GF-D8 (cell line): ENCODE measurements around the gene CARD6.
"Not testable (repeated sequence)": the region's sequence is repeated elsewhere in the genome, so short reads cannot be mapped to it uniquely, and the experiment has no call there.

ENCODE experiments used
- DNase-seq: peaks from one replicate; lab custom pipeline; 2025; lab: John Stamatoyannopoulos, UW

Gene CARD6

DNA sequence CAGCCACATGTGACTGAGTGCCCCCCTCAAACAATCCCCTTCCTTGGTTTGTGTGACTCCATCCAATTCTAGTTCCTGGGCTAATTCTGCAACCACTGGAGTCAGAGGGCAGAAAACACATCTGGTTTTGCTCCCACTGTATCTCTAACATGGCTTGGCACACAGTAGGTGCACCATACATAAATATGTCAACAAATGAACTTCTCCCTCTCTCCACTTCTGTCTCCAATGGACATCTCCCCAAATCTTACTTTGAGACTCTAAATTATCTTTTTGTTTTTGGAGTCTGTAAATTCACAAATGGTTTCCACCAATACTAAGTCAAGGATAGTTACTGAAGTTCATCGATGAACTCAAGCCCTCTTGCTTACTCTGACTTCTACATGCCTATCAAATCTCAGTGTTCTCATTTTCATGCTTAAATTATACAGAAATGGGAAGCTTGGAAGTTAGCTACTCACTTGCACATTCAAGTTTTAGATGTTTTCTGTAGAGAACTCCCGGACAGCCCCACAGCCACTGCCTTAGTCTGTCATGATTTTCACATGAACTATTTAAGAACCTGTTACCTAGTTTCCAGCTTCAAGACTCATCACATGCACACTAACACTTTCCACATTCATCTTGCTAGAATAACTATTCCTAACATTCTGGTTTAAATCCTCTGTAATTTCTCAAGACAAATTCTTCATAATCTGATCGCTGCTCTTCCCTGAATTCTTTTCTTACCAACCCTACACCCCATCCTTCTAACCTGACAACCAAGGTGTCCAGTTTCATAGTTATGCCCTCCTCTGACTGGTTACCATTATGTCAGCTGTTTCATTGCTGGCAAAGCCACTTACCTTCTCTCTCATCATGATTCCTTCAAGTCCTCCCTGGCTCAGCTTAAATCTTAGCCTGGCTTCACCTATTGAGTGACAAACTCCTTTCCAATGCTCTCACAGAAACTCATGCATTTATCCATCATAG, 12.2 kb upstream of the CARD6 start:
- DNase-seq = no peak

DNA sequence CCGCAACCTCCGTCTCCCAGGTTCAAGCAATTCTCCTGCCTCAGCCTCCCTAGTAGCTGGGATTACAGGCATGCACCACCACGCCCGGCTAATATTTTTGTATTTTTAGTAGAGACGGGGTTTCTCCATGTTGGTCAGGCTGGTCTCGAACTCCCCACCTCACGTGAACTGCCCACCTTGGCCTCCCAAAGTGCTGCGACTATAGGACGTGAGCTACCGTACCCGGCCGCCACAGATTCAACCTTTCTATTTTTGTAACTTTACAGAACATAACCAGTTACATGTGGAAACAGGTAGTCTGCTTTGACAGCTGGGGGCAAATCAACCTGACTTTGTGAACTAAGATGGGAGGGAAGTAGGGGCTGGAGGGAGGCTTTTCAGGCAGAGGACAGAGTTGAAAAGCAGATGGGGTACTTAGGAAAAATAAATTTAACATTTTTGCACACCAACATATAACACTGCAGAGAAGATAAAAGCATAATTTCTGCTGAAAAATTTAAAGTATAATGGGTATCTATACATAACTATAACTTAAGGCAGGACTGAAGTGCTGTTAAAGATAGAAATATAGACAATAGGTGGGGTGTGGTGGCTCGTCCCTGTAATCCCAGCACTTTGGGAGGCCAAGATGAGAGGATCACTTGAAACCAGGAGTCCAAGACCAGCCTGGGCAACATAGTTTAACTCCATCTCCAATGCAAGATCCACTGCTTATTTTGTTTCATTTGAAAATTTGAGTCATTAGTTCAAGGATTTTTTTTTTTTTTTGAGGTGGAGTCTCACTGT, 11.2 kb upstream of the CARD6 start:
- no peak for DNase-seq

DNA sequence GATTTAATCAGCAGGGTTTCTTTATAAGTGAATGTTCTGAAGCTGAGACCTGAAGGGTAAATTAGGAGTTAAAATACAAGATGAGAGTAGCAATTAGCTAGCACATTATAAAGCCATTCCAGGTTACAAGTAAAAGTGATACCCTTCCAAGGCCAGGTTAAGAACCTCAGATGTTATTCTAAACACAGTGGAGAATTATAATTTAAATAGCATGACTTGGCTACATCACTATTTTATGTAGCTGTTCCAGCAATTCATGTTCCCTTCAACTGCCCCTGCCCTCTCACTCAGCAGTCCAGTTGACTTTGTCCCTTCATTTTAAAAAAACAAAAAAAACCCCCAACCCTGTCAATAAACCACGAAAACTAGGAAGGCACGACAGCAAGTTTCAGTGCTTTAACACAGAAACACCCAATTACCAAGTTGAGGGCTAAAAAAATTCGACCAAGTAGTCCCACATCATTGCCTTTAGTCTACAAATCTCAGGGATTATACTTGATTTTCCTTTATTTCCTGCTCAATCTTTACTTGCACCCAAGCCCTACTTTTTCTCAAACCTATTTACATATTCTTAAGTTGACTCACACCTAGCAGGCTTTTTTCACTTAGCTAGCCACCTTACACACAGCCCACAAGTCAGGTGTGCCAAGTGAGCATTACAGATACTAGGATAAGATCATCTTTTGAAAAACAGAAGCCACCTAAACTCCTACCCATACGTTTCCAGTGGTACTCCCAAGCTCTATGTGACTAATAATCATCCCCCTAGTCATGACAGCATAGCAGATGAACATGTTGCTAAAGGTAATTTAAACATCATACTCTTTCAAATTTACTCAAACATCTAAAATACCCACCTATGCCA, 9.6 kb upstream of the CARD6 start:
- DNase-seq = no peak

DNA sequence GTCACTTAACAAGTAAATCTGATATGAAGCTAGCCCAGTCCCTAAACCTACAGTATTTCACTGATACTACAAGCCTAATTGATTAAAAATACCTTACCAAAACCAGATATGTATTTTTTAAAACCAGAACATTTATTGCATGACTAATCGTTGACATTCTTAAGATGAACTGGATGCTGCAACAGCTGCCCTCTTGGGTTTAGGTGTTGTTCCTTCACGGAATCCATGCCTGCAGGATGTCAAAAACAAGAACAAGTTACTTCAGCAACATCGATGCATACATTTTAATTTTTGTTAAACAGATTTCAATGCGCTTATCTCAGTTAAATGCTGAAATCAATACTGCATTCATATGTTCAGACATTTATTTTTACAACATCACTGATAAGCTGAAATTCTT, 8.8 kb upstream of the CARD6 start:
- DNase-seq = no peak

DNA sequence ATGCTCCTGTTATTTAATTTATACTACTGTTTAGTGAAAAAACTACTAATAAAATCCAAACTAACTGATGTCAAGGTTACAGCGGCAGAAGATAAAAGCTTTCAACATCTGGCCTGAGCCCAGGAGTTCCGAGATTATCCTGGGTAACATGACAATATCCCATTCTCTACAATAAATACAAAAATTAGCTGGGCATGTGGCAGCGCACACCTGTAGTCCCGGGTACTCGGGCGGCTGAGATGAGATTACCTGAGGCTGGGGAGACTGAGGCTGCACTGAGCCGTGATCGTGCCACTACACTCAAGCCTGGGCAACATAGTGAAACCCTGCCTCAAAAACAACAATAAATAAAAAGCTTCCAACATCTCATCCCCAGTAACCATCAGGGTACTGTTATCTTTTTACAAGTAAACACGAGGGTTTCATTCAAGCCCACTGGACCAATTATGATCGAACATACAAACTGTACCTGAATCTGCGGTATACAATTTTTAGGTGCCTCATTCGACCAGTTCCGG, 7.4 kb upstream of the CARD6 start:
- no peak for DNase-seq

DNA sequence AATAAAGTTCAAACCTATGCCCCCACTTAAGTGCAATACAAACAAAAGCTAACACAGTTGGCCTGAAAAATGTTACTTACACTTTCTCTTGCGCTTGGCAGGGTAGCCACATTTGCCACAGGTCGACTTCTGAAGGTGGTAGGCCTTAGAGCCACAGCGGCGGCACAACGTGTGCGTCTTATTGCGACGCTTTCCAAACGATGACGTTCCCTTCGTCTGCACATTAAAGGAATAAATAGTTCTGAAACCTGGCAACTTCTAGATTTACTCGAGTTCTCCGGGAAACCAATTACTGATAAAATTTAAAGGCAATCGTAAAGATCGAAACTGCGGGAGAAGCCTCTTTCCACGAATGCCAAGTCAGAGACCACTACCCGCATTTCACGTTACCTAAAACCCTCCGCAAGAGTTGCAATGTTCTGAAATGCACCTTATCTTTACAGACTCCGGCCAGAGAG, 6.7 kb upstream of the CARD6 start:
- no peak for DNase-seq

DNA sequence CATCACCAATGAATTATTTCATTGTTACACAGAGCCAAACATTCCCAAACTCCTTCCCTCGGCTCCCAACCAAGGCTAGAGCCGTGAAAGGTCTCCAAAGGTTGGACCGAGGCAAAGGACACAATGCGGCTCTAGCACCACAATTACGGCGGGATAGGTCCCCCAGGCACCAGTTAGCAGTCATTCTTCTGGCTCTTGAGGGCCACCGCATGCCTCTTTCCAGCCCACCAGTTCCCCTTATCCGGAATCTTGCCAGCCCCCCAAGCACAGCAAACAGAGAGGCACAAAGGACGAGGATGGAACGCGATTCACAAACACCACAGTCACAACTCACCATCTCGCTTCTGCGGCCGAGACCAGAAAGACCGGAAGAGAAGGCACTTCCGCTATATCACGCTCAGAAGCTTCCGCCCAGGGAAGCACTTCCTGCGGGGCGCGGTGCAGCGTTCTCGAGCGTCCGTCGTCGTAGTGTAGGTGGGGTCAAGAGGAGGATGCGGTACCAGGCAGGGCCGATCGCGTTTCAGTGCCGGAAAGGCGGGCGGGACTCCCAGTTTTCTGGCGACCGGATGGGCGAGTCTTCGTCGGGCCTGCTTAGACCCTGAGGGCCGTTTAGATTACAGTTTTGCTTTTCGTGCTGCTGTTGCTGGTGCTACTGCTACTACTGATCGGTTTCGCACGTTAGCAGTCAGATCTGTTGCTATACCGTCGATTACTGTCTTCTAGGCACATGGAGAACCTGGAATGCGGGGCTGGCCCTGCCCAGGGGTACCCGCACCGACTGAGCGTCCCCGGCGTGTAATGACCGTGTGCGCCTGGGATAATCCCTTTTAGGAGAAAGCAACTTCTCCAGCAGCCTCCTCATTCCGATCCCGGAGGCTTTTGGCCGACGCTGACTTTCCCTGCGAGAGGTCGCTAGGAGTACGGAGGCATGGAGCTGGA, 6.0 kb upstream of the CARD6 start, which contains the start of gene RPL37:
Gene RPL37, minus strand, starts transcription at position 374 of the 939 bp plus-strand sequence. Its CDS starts 37 bp downstream, at position 337.
- DNase-seq = peak; percentile 86

DNA sequence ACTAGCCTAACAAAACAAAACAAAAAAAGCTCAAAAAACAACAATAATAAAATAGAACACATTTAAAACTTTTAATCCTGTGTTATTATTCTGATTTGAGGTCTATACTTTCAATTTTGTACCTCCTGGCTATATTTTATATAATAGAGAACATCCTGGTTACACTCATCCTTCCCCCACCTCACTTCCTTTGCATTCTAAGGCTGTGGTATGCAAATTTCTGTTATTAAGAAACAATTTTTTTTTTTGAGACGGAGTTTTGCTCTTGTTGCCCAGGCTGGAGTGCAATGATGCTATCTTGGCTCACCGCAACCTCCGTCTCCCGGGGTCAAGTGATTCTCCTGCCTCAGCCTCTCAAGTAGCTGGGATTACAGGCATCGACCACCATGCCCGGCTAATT, 3.1 kb upstream of the CARD6 start:
- no peak for DNase-seq

DNA sequence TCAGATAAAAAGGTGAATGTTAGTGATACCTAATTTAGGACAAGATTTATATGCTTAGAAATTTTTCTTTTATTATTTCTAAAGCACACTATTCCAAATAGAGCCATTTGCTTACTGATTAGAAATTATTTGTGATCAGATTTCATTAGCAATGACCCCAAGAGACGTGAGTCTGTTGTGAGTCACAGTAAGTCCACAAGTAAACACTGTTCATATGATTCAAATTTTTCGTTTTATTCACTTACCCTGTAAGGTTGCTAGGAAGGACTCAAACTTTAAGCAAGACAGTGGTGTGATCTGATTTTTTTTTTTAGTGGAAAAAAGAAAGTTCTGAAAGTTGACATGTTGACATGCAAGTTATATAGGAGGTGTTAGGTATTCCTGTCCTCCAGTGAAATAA, 1.2 kb downstream of the CARD6 start:
- no peak for DNase-seq

DNA sequence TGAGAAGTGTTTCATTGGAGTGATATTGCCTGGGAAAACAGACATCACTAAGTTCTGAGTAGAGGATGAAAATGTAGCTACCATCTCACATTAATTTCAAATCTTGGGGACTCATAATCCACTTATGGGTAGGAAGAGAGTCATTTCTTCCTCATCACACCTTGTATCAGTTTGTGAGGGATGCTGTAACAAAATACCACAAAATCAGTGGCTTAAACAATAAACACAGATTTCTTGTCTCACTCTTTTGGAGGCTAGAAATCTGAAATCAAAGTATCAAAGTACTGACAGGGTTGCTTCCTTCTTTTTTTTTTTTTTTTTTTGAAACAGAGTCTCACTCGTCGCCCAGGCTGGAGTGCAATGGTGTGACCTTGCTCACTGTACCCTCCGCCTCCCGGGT, 3.4 kb downstream of the CARD6 start:
- no peak for DNase-seq

DNA sequence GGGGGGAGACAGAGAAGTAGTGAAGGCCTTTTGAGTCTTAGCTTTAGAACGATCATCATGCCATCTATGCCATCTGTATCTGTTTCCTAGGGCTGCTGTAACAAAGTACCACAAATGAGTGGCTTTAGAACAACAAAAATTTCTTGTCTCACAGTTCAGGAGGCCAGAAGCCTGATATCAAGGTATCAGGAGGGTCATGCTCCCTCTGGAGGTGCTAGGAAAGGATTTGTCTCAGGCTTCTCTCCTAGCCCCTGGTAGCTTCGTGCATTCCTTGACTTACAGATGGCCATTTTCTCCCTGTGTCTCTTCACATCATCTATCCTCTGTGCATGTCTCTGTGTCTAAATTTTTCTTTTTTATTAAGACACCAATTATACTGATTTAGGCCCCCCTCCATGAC, 5.2 kb downstream of the CARD6 start:
- no peak for DNase-seq

DNA sequence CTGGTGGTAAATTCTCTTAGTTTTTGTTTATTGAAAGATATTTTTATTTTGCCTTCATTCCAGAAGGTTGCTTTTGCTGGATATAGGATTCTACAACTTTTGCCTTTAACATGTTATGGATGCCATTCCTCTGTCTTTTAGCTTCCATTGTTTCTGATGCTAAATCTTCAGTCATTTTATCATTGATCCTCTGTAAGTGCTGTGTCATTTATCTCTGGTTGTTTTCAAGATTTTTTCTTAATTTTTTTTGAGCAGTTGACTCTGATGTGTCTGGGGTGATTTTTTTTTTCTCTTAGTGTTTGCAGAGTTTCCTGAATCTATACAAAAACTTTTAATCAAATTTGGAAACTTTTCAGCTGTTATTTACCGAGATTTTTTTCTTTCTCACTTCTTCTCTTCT, 6.4 kb downstream of the CARD6 start:
- DNase-seq = no peak

DNA sequence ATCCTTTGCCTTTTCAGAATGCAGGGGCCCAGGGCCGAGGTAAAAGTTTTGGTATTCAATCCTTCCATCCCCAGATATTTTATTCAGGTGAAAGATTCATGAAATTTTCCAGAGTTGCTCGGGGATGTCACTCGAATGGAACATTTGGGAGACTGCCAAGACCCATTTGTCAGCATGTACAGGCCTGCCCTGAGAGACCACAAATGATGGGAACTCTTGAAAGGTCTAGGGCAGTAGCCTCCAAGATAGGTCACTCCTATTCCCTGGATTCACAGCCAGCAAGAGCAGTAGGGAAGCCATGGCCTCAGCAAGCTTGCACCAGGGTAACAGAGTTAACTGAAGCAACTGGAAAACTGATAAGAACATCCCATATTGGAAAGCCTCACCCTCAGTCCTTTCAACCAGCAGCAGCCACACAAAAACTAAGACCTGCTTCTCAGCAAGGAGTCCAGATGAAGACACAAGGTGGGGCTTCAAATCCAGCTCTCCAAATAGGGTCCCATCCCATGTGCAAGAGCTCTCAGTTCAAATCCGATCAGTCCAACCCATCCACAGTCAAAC, 12.5 kb downstream of the CARD6 start:
- DNase-seq = no peak

DNA sequence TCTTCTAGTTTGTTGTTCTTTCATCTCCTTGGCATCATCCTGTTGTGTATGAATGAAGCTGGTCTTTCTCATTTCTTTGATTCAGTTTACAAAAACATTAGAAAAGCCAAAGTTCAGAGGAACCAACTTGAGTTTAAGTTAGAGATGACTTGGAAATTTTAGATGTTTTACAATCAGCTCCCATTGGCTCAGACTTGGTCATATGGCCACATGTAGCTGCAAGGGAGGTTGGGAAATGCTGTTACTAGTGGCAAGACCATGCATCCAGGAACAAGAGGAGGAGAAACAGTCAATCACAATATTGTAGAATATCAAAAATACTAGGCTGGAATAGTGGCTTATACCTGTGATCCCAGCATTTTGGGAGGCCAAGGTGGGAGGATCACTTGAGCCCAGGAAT, 19.5 kb downstream of the CARD6 start:
- DNase-seq = no peak

DNA sequence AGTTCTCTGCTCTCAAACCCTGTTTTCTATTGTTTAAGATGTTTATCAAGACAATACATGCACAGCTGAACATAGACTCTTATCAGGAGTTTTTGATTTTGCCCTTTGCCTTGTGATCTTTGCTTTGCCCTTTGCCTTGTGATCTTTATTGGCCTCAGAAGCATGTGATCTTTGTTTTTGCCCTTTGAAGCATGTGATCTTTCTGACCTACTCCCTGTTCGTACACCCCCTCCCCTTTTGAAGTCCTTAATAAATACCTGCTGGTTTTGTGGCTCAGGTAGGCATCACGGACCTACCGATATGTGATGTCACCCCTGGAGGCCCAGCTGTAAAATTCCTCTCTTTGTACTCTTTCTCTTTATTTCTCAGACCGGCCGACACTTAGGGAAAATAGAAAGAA, 23.8 kb downstream of the CARD6 start:
- DNase-seq = not testable (repeated sequence)

DNA sequence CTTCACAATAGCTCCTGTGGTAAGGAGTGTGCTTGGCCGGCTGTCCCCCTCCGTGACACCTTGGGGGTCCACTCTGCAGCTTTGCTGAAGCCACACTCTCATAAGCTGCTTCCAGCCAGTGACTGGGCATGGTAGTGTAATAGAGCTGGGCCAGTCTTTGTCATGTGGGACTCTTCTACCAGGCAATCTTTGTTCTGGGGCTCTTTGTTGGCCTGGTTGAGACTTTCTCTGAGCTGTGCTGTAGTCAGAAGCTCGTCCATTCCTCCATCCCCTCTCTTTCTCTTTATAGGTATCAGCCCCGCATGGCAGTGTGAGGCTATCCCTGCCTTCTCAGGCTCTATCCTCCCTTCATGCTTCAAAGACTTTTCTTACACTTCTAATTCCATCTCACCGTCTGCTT, 25.7 kb downstream of the CARD6 start:
- no peak for DNase-seq

DNA sequence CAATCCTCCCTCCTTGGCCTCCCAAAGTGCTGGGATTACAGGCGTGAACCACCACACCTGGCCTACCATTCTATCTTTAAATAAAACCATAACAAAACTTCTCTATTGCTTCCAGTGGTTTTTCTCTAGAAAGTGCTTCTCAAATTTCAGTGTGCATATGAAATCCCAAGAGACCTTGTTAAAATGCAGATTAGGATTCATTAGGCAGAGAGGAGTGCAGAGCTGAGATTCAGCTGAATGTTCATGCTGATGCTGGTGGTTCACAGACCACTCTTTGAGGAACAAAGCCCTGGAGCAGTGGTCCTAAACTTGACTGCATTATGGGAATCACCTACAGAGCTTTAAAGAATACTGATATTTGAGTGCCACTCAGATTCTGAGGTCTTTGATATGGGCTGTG, 28.2 kb downstream of the CARD6 start:
- no peak for DNase-seq

DNA sequence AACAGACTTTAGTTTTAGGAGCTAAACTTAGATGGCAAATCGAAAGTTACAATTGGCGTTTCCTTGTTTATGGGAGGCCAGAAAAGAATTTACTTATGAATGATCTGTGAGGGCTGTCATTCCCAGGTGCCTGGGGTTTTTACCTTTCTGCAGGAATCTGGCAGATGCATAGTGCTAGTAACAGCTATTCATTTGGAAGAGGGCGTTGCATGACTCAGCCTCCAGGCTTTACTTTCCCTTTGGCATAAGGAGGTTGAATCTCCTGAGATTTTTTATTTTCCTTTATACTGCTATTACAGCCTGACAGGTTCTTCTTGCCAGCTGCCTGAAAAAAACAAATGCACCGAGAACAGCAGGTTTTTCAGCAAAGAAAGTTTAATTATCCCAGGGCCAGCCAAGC, 30.0 kb downstream of the CARD6 start:
- DNase-seq = no peak

DNA sequence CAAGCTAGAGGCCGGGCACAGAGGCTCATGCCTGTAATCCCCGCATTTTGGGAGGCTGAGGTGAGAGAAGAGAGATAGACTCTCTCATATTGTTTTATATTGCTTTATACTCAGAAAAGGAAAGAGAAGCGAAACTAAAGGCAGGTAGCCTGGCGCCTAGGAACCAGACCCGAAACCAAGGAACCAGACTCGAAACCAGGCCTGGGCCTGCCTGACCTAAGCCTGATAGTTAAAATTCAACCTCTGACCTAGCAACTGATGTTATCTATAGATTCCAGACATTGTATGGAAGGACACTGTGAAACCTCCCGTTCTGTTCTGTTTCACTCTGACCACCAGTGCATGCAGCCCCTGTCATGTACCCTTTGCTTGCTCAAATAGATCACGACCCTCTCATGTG, 31.1 kb downstream of the CARD6 start:
- not testable (repeated sequence) for DNase-seq

DNA sequence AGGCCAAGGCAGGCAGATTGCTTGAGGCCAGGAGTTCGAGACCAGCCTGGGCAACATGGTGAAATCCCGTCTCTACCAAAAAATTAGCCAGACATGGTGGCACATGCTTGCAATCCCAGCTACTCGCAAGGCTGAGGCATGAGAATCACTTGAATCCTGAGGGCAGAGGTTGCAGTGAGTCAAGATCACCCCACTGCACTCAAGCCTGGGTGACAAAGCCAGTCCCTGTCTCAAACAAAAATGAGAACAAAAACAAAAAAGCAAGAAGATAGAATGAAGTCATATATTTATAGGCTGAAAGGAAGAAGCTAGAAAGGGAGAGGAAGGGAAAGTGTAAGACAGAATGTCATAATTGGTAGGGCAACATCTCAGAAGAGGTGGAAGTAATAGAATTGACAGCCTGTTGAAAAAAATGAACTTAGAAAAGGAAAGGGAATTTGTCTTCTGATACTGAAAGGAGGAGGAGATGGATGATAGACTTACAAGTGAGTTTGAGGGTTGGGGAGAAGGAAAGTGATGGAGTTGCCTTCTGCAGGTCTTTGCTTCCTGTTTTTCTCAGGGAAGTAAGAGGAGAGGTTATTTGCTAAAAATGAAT, 32.2 kb downstream of the CARD6 start:
- DNase-seq = no peak
